HepG2 (cell line): ENCODE results near the gene SFT2D1. TPM values are rescaled to one million over a fixed set of nuclear protein-coding genes. Genes with fewer than 3 reads are reported as not detected.

Source experiments
- ATAD3A ChIP-seq: sonication (generic); formaldehyde crosslinking; IDR thresholded peaks from 2 replicates; pipeline ENCODE4 v1.4.0; 2020; ENCODE audit warnings: missing genetic modification reagents
- ELF3 ChIP-seq: IDR thresholded peaks from 2 replicates; pipeline ENCODE4 v1.6.1; 2016; ENCODE audit warnings: missing genetic modification reagents, missing compliant biosample characterization
- ETV5 ChIP-seq: IDR thresholded peaks from 2 replicates; pipeline ENCODE4 v1.6.1; 2018; ENCODE audit warnings: missing biosample characterization, missing genetic modification reagents, inconsistent platforms, borderline replicate concordance
- GATAD2A ChIP-seq: IDR thresholded peaks from 2 replicates; pipeline ENCODE4 v1.6.1; 2016
- KDM2A ChIP-seq: sonication (generic); formaldehyde crosslinking; IDR thresholded peaks from 2 replicates; pipeline ENCODE4 v1.4.0; 2020; ENCODE audit warnings: low read depth, missing genetic modification reagents, borderline replicate concordance
- NFKBIZ ChIP-seq: IDR thresholded peaks from 2 replicates; pipeline ENCODE4 v1.6.1; 2018; ENCODE audit warnings: missing genetic modification reagents, missing compliant biosample characterization
- RNF2 ChIP-seq: fragments of 450-650 bp; conservative IDR thresholded peaks from 2 replicates; pipeline ENCODE4 v1.6.1; 2016; ENCODE audit warnings: low read depth
- U2AF2 ChIP-seq: fragments of 200-400 bp; formaldehyde crosslinking; IDR thresholded peaks from 2 replicates; pipeline ENCODE4 v1.6.1; 2017; ENCODE audit warnings: low read depth, mild to moderate bottlenecking, low read length
- YY1 ChIP-seq: IDR thresholded peaks from 2 replicates; pipeline ENCODE4 v1.6.1; 2011; ENCODE audit warnings: low read length, low read depth, moderate library complexity, mild to moderate bottlenecking; ENCODE audit not compliant: insufficient read depth, insufficient replicate concordance
- ZFP90 ChIP-seq: sonication (generic); formaldehyde crosslinking; IDR thresholded peaks from 2 replicates; pipeline ENCODE4 v1.8.0; 2022; ENCODE audit warnings: missing genetic modification reagents, mild to moderate bottlenecking, inconsistent platforms, borderline replicate concordance
- ZNF143 ChIP-seq: sonication (generic); formaldehyde crosslinking; IDR thresholded peaks from 2 replicates; pipeline ENCODE4 v1.4.0; 2020; ENCODE audit warnings: missing genetic modification reagents
- ZNF501 ChIP-seq: sonication (generic); formaldehyde crosslinking; IDR thresholded peaks from 2 replicates; pipeline ENCODE4 v1.5.1; 2020; ENCODE audit warnings: mild to moderate bottlenecking, moderate library complexity, missing genetic modification reagents
- ZNF747 ChIP-seq: sonication (generic); formaldehyde crosslinking; IDR thresholded peaks from 2 replicates; pipeline ENCODE4 v1.8.1; 2023; ENCODE audit warnings: missing genetic modification reagents, mild to moderate bottlenecking, borderline replicate concordance
- ZNF768 ChIP-seq: sonication (generic); formaldehyde crosslinking; IDR thresholded peaks from 2 replicates; pipeline ENCODE4 v1.4.0; 2020; ENCODE audit warnings: missing genetic modification reagents
- ZNF883 ChIP-seq: sonication (generic); formaldehyde crosslinking; IDR thresholded peaks from 2 replicates; pipeline ENCODE4 v1.5.1; 2020; ENCODE audit warnings: mild to moderate bottlenecking, missing genetic modification reagents; ENCODE audit errors: not compliant biosample characterization
- ZSCAN9 ChIP-seq: IDR thresholded peaks from 2 replicates; pipeline ENCODE4 v1.6.1; 2016; ENCODE audit warnings: borderline replicate concordance
- polyA plus RNA-seq, 8 experiments: library from polyadenylated mRNA; depleted of rRNA in 3 of 8; stranded (reverse) in 7 of 8; unstranded in 1 of 8; fragments of >200 nt; fragmentation: Illumina TruSeq in 4 of 8; extraction: Trizol in 4 of 8; gene quantifications; 2 replicates each; pipeline versions ENCODE4 v1.2.1 to v1.2.3, GENCODE V29; 2011 to 2016; ENCODE audit warnings: low read depth in 4 of 8, missing spikeins in 1 of 8, mixed read lengths in 1 of 8; ENCODE audit not compliant: insufficient read depth in 1 of 8
- total RNA-seq, 5 experiments: library from RNA; depleted of rRNA; stranded (reverse); fragments of >200 nt; fragmentation: Illumina TruSeq; extraction: Trizol; gene quantifications; 2 replicates each; pipeline ENCODE4 v1.2.3, GENCODE V29; 2016; ENCODE audit warnings: low read depth in 1 of 5
- TF ChIP-seq, protein P1 (sequence below), 2 experiments: sonication (generic) in 1 of 2; formaldehyde crosslinking in 1 of 2; IDR thresholded peaks; 2 replicates each; pipeline versions ENCODE4 v1.5.1 to v1.6.1; 2011 to 2020; ENCODE audit warnings: borderline replicate concordance in 1 of 2, low read depth in 1 of 2, low read length in 1 of 2, mild to moderate bottlenecking in 1 of 2, missing genetic modification reagents in 1 of 2, moderate library complexity in 1 of 2
- TF ChIP-seq, protein P2 (sequence below): IDR thresholded peaks from 2 replicates; pipeline ENCODE4 v1.6.1; 2018; ENCODE audit warnings: missing genetic modification reagents, mild to moderate bottlenecking, missing compliant biosample characterization
- TF ChIP-seq, protein P3 (sequence below): sonication (generic); formaldehyde crosslinking; IDR thresholded peaks from 2 replicates; pipeline ENCODE4 v1.4.0; 2020; ENCODE audit warnings: mild to moderate bottlenecking, missing genetic modification reagents, borderline replicate concordance
- TF ChIP-seq, protein P4 (sequence below): sonication (generic); formaldehyde crosslinking; IDR thresholded peaks from 2 replicates; pipeline ENCODE4 v1.4.0; 2020; ENCODE audit warnings: missing genetic modification reagents

Gene SFT2D1
- total and polyA plus RNA-seq, 2 of the 13 experiments (the other 11 are each of a cell fraction or from before 2014, with no cell fraction given) = 115 to 147 TPM

DNA sequence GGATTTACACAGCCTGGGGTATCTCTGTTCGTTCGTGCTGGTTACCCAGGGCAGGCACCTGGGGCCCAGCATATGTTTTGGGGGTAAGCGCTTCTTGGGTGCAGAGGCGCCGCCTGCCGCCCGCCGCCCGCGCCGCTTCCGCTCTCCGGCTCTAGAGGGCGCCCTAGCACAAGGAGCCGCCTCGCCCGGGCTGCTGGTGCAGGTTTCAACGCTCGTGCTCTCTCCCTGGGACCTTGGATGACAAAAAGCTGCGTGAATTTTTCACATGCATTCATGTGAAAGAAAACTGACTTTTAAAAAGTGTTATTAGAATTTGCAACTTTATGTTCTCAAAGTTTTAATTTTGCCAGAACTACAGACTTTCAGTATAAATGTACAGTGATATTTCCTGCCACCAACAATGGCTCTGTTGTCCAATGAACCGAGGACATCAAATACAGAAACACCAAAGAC, 66.6 kb downstream of the SFT2D1 start (continued):
- TF ChIP-seq, protein P1, sequence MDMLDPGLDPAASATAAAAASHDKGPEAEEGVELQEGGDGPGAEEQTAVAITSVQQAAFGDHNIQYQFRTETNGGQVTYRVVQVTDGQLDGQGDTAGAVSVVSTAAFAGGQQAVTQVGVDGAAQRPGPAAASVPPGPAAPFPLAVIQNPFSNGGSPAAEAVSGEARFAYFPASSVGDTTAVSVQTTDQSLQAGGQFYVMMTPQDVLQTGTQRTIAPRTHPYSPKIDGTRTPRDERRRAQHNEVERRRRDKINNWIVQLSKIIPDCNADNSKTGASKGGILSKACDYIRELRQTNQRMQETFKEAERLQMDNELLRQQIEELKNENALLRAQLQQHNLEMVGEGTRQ (IDR thresholded peaks at IDR 0.05; ENCODE audit: low read depth, low read length) = no peak
- TF ChIP-seq, protein P1 (CRISPR knock-in tag; IDR thresholded peaks at IDR 0.05; ENCODE audit: borderline replicate concordance) = 0 out of 2 replicates have a peak, but pooled peaks have one; percentile 22
- TF ChIP-seq ZNF883 = no peak
- TF ChIP-seq ZSCAN9 (CRISPR knock-in tag) = 0 out of 2 replicates have a peak, but pooled peaks have one; percentile 46
- peak; percentile 63; the same call in 1 of the 2 replicates for TF ChIP-seq ELF3 (CRISPR knock-in tag)
- TF ChIP-seq NFKBIZ = 0 out of 2 replicates have a peak, but pooled peaks have one; percentile 69
- TF ChIP-seq, protein P2, sequence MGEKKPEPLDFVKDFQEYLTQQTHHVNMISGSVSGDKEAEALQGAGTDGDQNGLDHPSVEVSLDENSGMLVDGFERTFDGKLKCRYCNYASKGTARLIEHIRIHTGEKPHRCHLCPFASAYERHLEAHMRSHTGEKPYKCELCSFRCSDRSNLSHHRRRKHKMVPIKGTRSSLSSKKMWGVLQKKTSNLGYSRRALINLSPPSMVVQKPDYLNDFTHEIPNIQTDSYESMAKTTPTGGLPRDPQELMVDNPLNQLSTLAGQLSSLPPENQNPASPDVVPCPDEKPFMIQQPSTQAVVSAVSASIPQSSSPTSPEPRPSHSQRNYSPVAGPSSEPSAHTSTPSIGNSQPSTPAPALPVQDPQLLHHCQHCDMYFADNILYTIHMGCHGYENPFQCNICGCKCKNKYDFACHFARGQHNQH (CRISPR knock-in tag) = peak; percentile 60
- no peak for TF ChIP-seq U2AF2
- peak; percentile 51; the same call in 1 of the 2 replicates for TF ChIP-seq RNF2
- TF ChIP-seq ATAD3A (CRISPR knock-in tag) = no peak
- TF ChIP-seq ZNF501 (CRISPR knock-in tag) = peak; percentile 88
- peak; percentile 36; the same call in 1 of the 2 replicates for TF ChIP-seq ETV5 (CRISPR knock-in tag)
- TF ChIP-seq, protein P3, sequence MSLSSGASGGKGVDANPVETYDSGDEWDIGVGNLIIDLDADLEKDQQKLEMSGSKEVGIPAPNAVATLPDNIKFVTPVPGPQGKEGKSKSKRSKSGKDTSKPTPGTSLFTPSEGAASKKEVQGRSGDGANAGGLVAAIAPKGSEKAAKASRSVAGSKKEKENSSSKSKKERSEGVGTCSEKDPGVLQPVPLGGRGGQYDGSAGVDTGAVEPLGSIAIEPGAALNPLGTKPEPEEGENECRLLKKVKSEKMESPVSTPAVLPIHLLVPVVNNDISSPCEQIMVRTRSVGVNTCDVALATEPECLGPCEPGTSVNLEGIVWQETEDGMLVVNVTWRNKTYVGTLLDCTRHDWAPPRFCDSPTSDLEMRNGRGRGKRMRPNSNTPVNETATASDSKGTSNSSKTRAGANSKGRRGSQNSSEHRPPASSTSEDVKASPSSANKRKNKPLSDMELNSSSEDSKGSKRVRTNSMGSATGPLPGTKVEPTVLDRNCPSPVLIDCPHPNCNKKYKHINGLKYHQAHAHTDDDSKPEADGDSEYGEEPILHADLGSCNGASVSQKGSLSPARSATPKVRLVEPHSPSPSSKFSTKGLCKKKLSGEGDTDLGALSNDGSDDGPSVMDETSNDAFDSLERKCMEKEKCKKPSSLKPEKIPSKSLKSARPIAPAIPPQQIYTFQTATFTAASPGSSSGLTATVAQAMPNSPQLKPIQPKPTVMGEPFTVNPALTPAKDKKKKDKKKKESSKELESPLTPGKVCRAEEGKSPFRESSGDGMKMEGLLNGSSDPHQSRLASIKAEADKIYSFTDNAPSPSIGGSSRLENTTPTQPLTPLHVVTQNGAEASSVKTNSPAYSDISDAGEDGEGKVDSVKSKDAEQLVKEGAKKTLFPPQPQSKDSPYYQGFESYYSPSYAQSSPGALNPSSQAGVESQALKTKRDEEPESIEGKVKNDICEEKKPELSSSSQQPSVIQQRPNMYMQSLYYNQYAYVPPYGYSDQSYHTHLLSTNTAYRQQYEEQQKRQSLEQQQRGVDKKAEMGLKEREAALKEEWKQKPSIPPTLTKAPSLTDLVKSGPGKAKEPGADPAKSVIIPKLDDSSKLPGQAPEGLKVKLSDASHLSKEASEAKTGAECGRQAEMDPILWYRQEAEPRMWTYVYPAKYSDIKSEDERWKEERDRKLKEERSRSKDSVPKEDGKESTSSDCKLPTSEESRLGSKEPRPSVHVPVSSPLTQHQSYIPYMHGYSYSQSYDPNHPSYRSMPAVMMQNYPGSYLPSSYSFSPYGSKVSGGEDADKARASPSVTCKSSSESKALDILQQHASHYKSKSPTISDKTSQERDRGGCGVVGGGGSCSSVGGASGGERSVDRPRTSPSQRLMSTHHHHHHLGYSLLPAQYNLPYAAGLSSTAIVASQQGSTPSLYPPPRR (CRISPR knock-in tag) = no peak
- no peak for TF ChIP-seq ZNF143 (CRISPR knock-in tag)
- TF ChIP-seq, protein P4, sequence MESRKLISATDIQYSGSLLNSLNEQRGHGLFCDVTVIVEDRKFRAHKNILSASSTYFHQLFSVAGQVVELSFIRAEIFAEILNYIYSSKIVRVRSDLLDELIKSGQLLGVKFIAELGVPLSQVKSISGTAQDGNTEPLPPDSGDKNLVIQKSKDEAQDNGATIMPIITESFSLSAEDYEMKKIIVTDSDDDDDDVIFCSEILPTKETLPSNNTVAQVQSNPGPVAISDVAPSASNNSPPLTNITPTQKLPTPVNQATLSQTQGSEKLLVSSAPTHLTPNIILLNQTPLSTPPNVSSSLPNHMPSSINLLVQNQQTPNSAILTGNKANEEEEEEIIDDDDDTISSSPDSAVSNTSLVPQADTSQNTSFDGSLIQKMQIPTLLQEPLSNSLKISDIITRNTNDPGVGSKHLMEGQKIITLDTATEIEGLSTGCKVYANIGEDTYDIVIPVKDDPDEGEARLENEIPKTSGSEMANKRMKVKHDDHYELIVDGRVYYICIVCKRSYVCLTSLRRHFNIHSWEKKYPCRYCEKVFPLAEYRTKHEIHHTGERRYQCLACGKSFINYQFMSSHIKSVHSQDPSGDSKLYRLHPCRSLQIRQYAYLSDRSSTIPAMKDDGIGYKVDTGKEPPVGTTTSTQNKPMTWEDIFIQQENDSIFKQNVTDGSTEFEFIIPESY (CRISPR knock-in tag) = peak; percentile 80; the same call in 1 of the 2 replicates
- TF ChIP-seq ZNF768 (CRISPR knock-in tag) = peak; percentile 51; the same call in 1 of the 2 replicates
- TF ChIP-seq KDM2A (CRISPR knock-in tag) = peak; percentile 91
- TF ChIP-seq GATAD2A = 0 out of 2 replicates have a peak, but pooled peaks have one; percentile 40
- peak; percentile 63 for TF ChIP-seq YY1
- no peak for TF ChIP-seq ZFP90
- TF ChIP-seq ZNF747 (CRISPR knock-in tag) = peak; percentile 31; the same call in 1 of the 2 replicates
